Measurements from ENCODE around the gene TXNDC11. TPM values are rescaled to one million over a fixed set of nuclear protein-coding genes. Genes with fewer than 3 reads are reported as not detected.

TXNDC11 gene
- total RNA-seq, 1 experiment from 2014 or later, result 51.3 TPM

GRCh38 chr16:11674001-11674817, 68.4 kb downstream of the TXNDC11 start:
- intact Hi-C loops (cut with micrococcal nuclease; ENCODE audit: unreplicated experiment), result loop anchor here (10.0 kb wide), 1 partner anchor 269 kb away; no protein-coding TSS in a partner anchor
- no peak for TF ChIP-seq CTCF (IDR thresholded peaks at IDR 0.05; ENCODE audit: unreplicated experiment)
- Mint-ChIP-seq H3K36me3 (ENCODE audit: insufficient read depth, unreplicated experiment) (peaks cover 44% of the 10 kb centered on the region), H3K27ac (ENCODE audit: unreplicated experiment) (peak overlapping the region; percentile 18), H3K4me1 (ENCODE audit: low read depth, unreplicated experiment) (peaks cover 70% of the 10 kb centered on the region), H3K4me3 (ENCODE audit: low read depth, unreplicated experiment) (peak overlapping the region; percentile 30), H3K27me3 (ENCODE audit: unreplicated experiment) (no peaks in the 10 kb centered on the region), H3K9me3 (ENCODE audit: low read depth, unreplicated experiment) (no peaks in the 10 kb centered on the region)
- CTCF ChIA-PET, result interaction anchor here (0.6 to 1.9 kb wide), 5 partner anchors 11 to 267 kb away, joined by 3 to 10 read pairs (median 5); no protein-coding TSS in a partner anchor
- DNase-seq, result no peak
- BruUV-seq (replicated peaks), result no TSS peak

GRCh38 chr16:11673091-11674000, 69.3 kb downstream of the TXNDC11 start:
- Mint-ChIP-seq H3K4me3 (ENCODE audit: low read depth, unreplicated experiment) (no peak overlapping the region), H3K36me3 (ENCODE audit: insufficient read depth, unreplicated experiment) (peaks cover 51% of the 10 kb centered on the region), H3K9me3 (ENCODE audit: low read depth, unreplicated experiment) (no peaks in the 10 kb centered on the region), H3K4me1 (ENCODE audit: low read depth, unreplicated experiment) (peaks cover 70% of the 10 kb centered on the region), H3K27ac (ENCODE audit: unreplicated experiment) (no peak overlapping the region), H3K27me3 (ENCODE audit: unreplicated experiment) (no peaks in the 10 kb centered on the region)
- TF ChIP-seq CTCF (IDR thresholded peaks at IDR 0.05; ENCODE audit: unreplicated experiment), result no peak
- no peak for DNase-seq
- no TSS peak for BruUV-seq (replicated peaks)
- intact Hi-C loops (cut with micrococcal nuclease; ENCODE audit: unreplicated experiment), result loop anchor here (10.0 kb wide), 1 partner anchor 269 kb away; no protein-coding TSS in a partner anchor
- CTCF ChIA-PET, result interaction anchor here (0.6 kb wide), 1 partner anchor 140 kb away, joined by 5 read pairs; no protein-coding TSS in a partner anchor

- H3K36me3 Mint-ChIP-seq (ENCODE audit: insufficient read depth, unreplicated experiment), result peaks cover 55% of the 10 kb centered on the region
- no peaks in the 10 kb centered on the region for H3K27me3 Mint-ChIP-seq (ENCODE audit: unreplicated experiment)
- H3K4me3 Mint-ChIP-seq (ENCODE audit: low read depth, unreplicated experiment), result no peak overlapping the region
- no peak for DNase-seq
- CTCF ChIA-PET, result interaction anchor here (0.7 kb wide), 1 partner anchor 265 kb away, joined by 3 read pairs; no protein-coding TSS in a partner anchor
- H3K27ac Mint-ChIP-seq (ENCODE audit: unreplicated experiment), result no peak overlapping the region
- no TSS peak for BruUV-seq (replicated peaks)
- TF ChIP-seq CTCF (IDR thresholded peaks at IDR 0.05; ENCODE audit: unreplicated experiment), result no peak
- intact Hi-C loops (cut with micrococcal nuclease; ENCODE audit: unreplicated experiment), result loop anchor here (10.0 kb wide), 1 partner anchor 268 kb away; no protein-coding TSS in a partner anchor
- peaks cover 62% of the 10 kb centered on the region for H3K4me1 Mint-ChIP-seq (ENCODE audit: low read depth, unreplicated experiment)
- H3K9me3 Mint-ChIP-seq (ENCODE audit: low read depth, unreplicated experiment), result no peaks in the 10 kb centered on the region
Observed at GRCh38 chr16:11672206-11673090, 70.2 kb downstream of the TXNDC11 start.
